ENCODE results near the gene PCDH19.

GRCh38 chrX:100404851-100405250 is 5.2 kb downstream of the PCDH19 start:
- TF ChIP-seq POLR2A (IDR thresholded peaks at IDR 0.05), result no peak
- TF ChIP-seq, protein P1, sequence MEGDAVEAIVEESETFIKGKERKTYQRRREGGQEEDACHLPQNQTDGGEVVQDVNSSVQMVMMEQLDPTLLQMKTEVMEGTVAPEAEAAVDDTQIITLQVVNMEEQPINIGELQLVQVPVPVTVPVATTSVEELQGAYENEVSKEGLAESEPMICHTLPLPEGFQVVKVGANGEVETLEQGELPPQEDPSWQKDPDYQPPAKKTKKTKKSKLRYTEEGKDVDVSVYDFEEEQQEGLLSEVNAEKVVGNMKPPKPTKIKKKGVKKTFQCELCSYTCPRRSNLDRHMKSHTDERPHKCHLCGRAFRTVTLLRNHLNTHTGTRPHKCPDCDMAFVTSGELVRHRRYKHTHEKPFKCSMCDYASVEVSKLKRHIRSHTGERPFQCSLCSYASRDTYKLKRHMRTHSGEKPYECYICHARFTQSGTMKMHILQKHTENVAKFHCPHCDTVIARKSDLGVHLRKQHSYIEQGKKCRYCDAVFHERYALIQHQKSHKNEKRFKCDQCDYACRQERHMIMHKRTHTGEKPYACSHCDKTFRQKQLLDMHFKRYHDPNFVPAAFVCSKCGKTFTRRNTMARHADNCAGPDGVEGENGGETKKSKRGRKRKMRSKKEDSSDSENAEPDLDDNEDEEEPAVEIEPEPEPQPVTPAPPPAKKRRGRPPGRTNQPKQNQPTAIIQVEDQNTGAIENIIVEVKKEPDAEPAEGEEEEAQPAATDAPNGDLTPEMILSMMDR (IDR thresholded peaks at IDR 0.05), result no peak

Measured in testis (tissue), 2 donors.